PC-3 (cell line): ENCODE measurements around the gene PRR4. TPM values are rescaled to one million over a fixed set of nuclear protein-coding genes. Genes with fewer than 3 reads are reported as not detected.

Experiments
- ATAC-seq: fragments of 200-7000 bp; cut with Tn5 transposase; 2 replicates; pipeline ENCODE4 v1.9.1; 2020; ENCODE audit warnings: mild to moderate bottlenecking, moderate library complexity
- BruUV-seq: library from RNA; stranded (reverse); fragments of 400-500 nt; replicated peaks from 2 replicates; lab custom pipeline; 2021; lab: Mats Ljungman, UMichigan
- CTCF ChIA-PET: fragments of 300-600 bp; sonication (Branson Sonifier 250); formaldehyde crosslinking; loops from one replicate; lab custom pipeline; 2022; ENCODE audit warnings: antibody characterized with exemption; lab: Charles Lee
- POLR2A ChIA-PET: fragments of 300-600 bp; sonication (Branson Sonifier 250); formaldehyde crosslinking; loops from one replicate; lab custom pipeline; 2022; ENCODE audit warnings: antibody characterized with exemption; ENCODE audit not compliant: unreplicated experiment; lab: Charles Lee
- DNase-seq: peaks from one replicate; pipeline ENCODE4 v3.0.0-alpha.2; 2015
- H2AFZ ChIP-seq: fragments of 300-600 bp; sonication (generic); 2 replicates; pipeline ENCODE4 v1.6.0; 2016; ENCODE audit warnings: antibody characterized with exemption, low read length
- H3F3A ChIP-seq: fragments of 300-600 bp; sonication (generic); one replicate; pipeline ENCODE4 v1.6.0; 2017; ENCODE audit warnings: antibody characterized with exemption, low read length, control low read depth, mild to moderate bottlenecking; ENCODE audit not compliant: unreplicated experiment
- H3K27ac ChIP-seq: fragments of 300-600 bp; sonication (generic); 2 replicates; pipeline ENCODE4 v1.5.1; 2016; ENCODE audit warnings: mild to moderate bottlenecking, low read length
- H3K27me3 ChIP-seq: fragments of 300-600 bp; sonication (generic); 2 replicates; pipeline ENCODE4 v1.6.1; 2016; ENCODE audit warnings: low read length, mixed read lengths
- H3K36me3 ChIP-seq: fragments of 300-600 bp; sonication (generic); 2 replicates; pipeline ENCODE4 v1.6.1; 2016; ENCODE audit warnings: low read depth, mixed run types, low read length, mixed read lengths
- H3K4me1 ChIP-seq: fragments of 300-600 bp; sonication (generic); 2 replicates; pipeline ENCODE4 v1.5.1; 2016; ENCODE audit warnings: low read length; ENCODE audit not compliant: insufficient read depth
- H3K4me2 ChIP-seq: fragments of 300-600 bp; sonication (generic); 2 replicates; pipeline ENCODE4 v1.6.0; 2016; ENCODE audit warnings: low read length
- H3K4me3 ChIP-seq: fragments of 300-600 bp; sonication (generic); 2 replicates; pipeline ENCODE4 v1.5.1; 2016; ENCODE audit warnings: mild to moderate bottlenecking, low read length, mixed read lengths
- H3K79me2 ChIP-seq: fragments of 300-600 bp; sonication (generic); 2 replicates; pipeline ENCODE4 v1.6.1; 2017; ENCODE audit warnings: low read length, mixed read lengths
- H3K9ac ChIP-seq: fragments of 300-600 bp; sonication (generic); 2 replicates; pipeline ENCODE4 v1.6.0; 2016; ENCODE audit warnings: mild to moderate bottlenecking, low read length
- H3K9me2 ChIP-seq: fragments of 300-600 bp; sonication (generic); replicated peaks from 2 replicates; pipeline ENCODE4 v1.6.1; 2016; ENCODE audit warnings: mixed run types, low read length, mixed read lengths
- H3K9me3 ChIP-seq: fragments of 300-600 bp; sonication (generic); 2 replicates; pipeline ENCODE4 v1.6.1; 2016; ENCODE audit warnings: low read length, mixed read lengths
- H4K20me1 ChIP-seq: fragments of 300-600 bp; sonication (generic); 2 replicates; pipeline ENCODE4 v1.6.1; 2016; ENCODE audit warnings: low read length, mixed read lengths
- EZH2 ChIP-seq: fragments of 300-600 bp; sonication (generic); IDR thresholded peaks from one replicate; pipeline ENCODE4 v1.6.1; 2017; ENCODE audit warnings: antibody characterized with exemption, mild to moderate bottlenecking, low read length; ENCODE audit not compliant: unreplicated experiment
- EZH2phosphoT487 ChIP-seq: fragments of 300-600 bp; sonication (generic); IDR thresholded peaks from 2 replicates; pipeline ENCODE4 v1.6.1; 2018; ENCODE audit warnings: mild to moderate bottlenecking, antibody characterized with exemption, low read length, borderline replicate concordance
- intact Hi-C: fragments of 100-400 bp; cut with micrococcal nuclease; formaldehyde crosslinking; loops from 2 replicates; pipeline ENCODE4 v1.9.0; 2023
- total RNA-seq: library from RNA; depleted of rRNA; stranded (reverse); fragments of >200 nt; gene quantifications from 2 replicates; pipeline ENCODE4 v1.2.3, GENCODE V29; 2014
- TF ChIP-seq, protein P1 (sequence below): fragments of 300-600 bp; sonication (generic); conservative IDR thresholded peaks from 2 replicates; pipeline ENCODE4 v1.5.1; 2017; ENCODE audit warnings: antibody characterized with exemption, low read depth, mild to moderate bottlenecking, low read length

Gene PRR4
- total RNA-seq, 1 experiment from 2014 or later, result 3.5 TPM

DNA sequence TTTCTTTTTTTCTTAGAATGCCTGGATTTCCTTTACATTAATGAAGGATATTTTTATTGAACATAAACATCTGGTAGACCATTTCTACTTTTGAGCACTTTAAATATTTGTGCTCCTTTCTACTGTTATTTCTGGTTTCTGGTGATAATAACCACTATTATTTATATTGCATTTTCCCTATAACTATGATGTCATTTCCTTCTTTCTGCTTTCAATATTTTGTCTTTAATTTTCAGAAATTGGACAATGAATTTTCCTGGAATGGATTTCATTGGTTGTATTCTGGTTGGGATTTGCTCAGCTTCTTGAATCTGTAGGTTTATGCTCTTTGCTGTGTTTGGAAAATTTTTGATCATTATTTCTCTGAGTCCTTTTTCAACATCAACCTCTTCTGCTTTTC is 40.0 kb upstream of the PRR4 start:
- TF ChIP-seq EZH2 (no peak), EZH2phosphoT487 (no peak)
- TF ChIP-seq, protein P1, sequence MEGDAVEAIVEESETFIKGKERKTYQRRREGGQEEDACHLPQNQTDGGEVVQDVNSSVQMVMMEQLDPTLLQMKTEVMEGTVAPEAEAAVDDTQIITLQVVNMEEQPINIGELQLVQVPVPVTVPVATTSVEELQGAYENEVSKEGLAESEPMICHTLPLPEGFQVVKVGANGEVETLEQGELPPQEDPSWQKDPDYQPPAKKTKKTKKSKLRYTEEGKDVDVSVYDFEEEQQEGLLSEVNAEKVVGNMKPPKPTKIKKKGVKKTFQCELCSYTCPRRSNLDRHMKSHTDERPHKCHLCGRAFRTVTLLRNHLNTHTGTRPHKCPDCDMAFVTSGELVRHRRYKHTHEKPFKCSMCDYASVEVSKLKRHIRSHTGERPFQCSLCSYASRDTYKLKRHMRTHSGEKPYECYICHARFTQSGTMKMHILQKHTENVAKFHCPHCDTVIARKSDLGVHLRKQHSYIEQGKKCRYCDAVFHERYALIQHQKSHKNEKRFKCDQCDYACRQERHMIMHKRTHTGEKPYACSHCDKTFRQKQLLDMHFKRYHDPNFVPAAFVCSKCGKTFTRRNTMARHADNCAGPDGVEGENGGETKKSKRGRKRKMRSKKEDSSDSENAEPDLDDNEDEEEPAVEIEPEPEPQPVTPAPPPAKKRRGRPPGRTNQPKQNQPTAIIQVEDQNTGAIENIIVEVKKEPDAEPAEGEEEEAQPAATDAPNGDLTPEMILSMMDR, result no peak
- Histone ChIP-seq H4K20me1 (no peaks in the 10 kb centered on the region), H3K27ac (no peak overlapping the region), H3K9me2 (no peaks in the 10 kb centered on the region), H3K79me2 (no peaks in the 10 kb centered on the region), H3K9ac (no peak overlapping the region), H3K27me3 (no peaks in the 10 kb centered on the region), H3F3A (no peaks in the 10 kb centered on the region), H3K4me1 (no peaks in the 10 kb centered on the region), H2AFZ (no peak overlapping the region), H3K4me3 (no peak overlapping the region), H3K4me2 (no peak overlapping the region), H3K9me3 (no peaks in the 10 kb centered on the region), H3K36me3 (no peaks in the 10 kb centered on the region)
- POLR2A ChIA-PET, result no interaction called here
- intact Hi-C loops, result no loop called here
- ATAC-seq (no peak), DNase-seq (no peak)
- no TSS peak for BruUV-seq
- CTCF ChIA-PET, result no interaction called here

- ATAC-seq, result no peak
Observed at GRCh38 chr12:10884086-10884725, 34.9 kb upstream of the PRR4 start, which contains the start of gene PRH1. Gene PRH1 (minus strand): TSS chr12:10884255. CDS start chr12:10884217, 38 bp downstream.

GRCh38 chr12:10873378-10873777 is 24.1 kb upstream of the PRR4 start:
- Histone ChIP-seq H3K79me2 (no peaks in the 10 kb centered on the region), H3K4me1 (no peaks in the 10 kb centered on the region), H3F3A (no peaks in the 10 kb centered on the region), H3K4me2 (no peak overlapping the region), H3K27me3 (no peaks in the 10 kb centered on the region), H4K20me1 (no peaks in the 10 kb centered on the region), H3K9me3 (no peaks in the 10 kb centered on the region), H3K4me3 (no peak overlapping the region), H3K9ac (no peak overlapping the region), H3K9me2 (no peaks in the 10 kb centered on the region), H3K36me3 (no peaks in the 10 kb centered on the region), H3K27ac (no peak overlapping the region), H2AFZ (no peak overlapping the region)
- intact Hi-C loops, result no loop called here
- ATAC-seq, result no peak
- TF ChIP-seq EZH2, result no peak
- TF ChIP-seq EZH2phosphoT487, result no peak
- TF ChIP-seq, protein P1, result no peak
- no TSS peak for BruUV-seq
- ChIA-PET POLR2A (no interaction called here), CTCF (no interaction called here)
- no peak for DNase-seq

More at GRCh38 chr12:10884086-10884725, 34.9 kb upstream of the PRR4 start, which contains the start of gene PRH1:
- BruUV-seq, result no TSS peak
- CTCF ChIA-PET, result no interaction called here
- DNase-seq, result no peak
- H3K36me3 ChIP-seq, result no peaks in the 10 kb centered on the region
- H2AFZ ChIP-seq, result no peak within 1 kb of the TSS
- no peaks in the 10 kb centered on the region for H3K9me2 ChIP-seq
- no peak within 1 kb of the TSS for H3K4me3 ChIP-seq
- intact Hi-C loops, result no loop called here
- no peak within 1 kb of the TSS for H3K9ac ChIP-seq
- H3K27ac ChIP-seq, result no peak within 1 kb of the TSS
- no peaks in the 10 kb centered on the region for H3K4me1 ChIP-seq
- H4K20me1 ChIP-seq, result no peaks in the 10 kb centered on the region
- no peaks in the 10 kb centered on the region for H3K9me3 ChIP-seq
- TF ChIP-seq, protein P1, result no peak
- TF ChIP-seq EZH2phosphoT487 (no peak), EZH2 (no peak)
- no peaks in the 10 kb centered on the region for H3K27me3 ChIP-seq
- H3K79me2 ChIP-seq, result no peaks in the 10 kb centered on the region
- no peaks in the 10 kb centered on the region for H3F3A ChIP-seq
- no peak within 1 kb of the TSS for H3K4me2 ChIP-seq
- POLR2A ChIA-PET, result no interaction called here
